Spleen (tissue), 11 donors: ENCODE measurements around the gene ITLN2. TPM values are rescaled to one million over a fixed set of nuclear protein-coding genes. Genes with fewer than 3 reads are reported as not detected.

Source experiments
- DNase-seq: peaks from one replicate; pipeline ENCODE4 v3.0.0-alpha.2; 2020
- H3K27ac ChIP-seq, 8 donors: fragments of 200-600 bp; sonication (generic) in 7 of 8; 1 replicate in 4 of 8; 2 replicates in 4 of 8; pipeline versions ENCODE4 v1.5.0 to v1.8.0; 2016 to 2021; ENCODE audit warnings: inconsistent platforms in 4 of 8, mild to moderate bottlenecking in 4 of 8, moderate library complexity in 1 of 8
- H3K27me3 ChIP-seq, 7 donors: fragments of 200-600 bp; sonication (generic) in 6 of 7; replicated peaks in 1 of 7; 1 replicate in 4 of 7; 2 replicates in 3 of 7; pipeline versions ENCODE4 v1.5.0 to v1.8.0; 2016 to 2021; ENCODE audit warnings: inconsistent platforms in 3 of 7, mild to moderate bottlenecking in 1 of 7
- H3K36me3 ChIP-seq, 6 donors: fragments of 200-600 bp; sonication (generic) in 5 of 6; 1 replicate in 4 of 6; 2 replicates in 2 of 6; pipeline versions ENCODE4 v1.5.0 to v1.8.0; 2016 to 2021; ENCODE audit warnings: inconsistent platforms in 2 of 6
- H3K4me1 ChIP-seq, 6 donors: fragments of 200-600 bp; sonication (generic) in 5 of 6; 1 replicate in 3 of 6; 2 replicates in 3 of 6; pipeline versions ENCODE4 v1.5.0 to v1.8.0; 2016 to 2021; ENCODE audit warnings: inconsistent platforms in 3 of 6
- H3K4me3 ChIP-seq, 8 donors: fragments of 200-600 bp; sonication (generic) in 7 of 8; 1 replicate in 4 of 8; 2 replicates in 4 of 8; pipeline versions ENCODE4 v1.5.0 to v1.8.0; 2016 to 2021; ENCODE audit warnings: inconsistent platforms in 4 of 8, mild to moderate bottlenecking in 4 of 8, moderate library complexity in 2 of 8
- H3K9me3 ChIP-seq, 8 donors: fragments of 200-600 bp; sonication (generic) in 7 of 8; 1 replicate in 4 of 8; 2 replicates in 4 of 8; pipeline versions ENCODE4 v1.5.0 to v1.8.0; 2016 to 2021; ENCODE audit warnings: inconsistent platforms in 4 of 8
- POLR2A ChIP-seq, 3 donors: fragments of 450-650 bp; IDR thresholded peaks; one replicate each; pipeline ENCODE4 v1.5.1; 2017; ENCODE audit warnings: antibody characterized with exemption in 3 of 3, mild to moderate bottlenecking in 1 of 3
- POLR2AphosphoS5 ChIP-seq, 3 donors: sonication (generic); formaldehyde crosslinking; IDR thresholded peaks; one replicate each; pipeline ENCODE4 v1.5.1; 2017; ENCODE audit warnings: antibody characterized with exemption in 3 of 3
- WGBS, 5 donors: extraction: QIAGEN DNeasy Blood & Tissue Kit in 3 of 5; methylation state at CpG; one replicate each; pipeline versions ENCODE4 v1.1.5 to v1.1.7; 2013 to 2018; 5-methylcytosine and 5-hydroxymethylcytosine counted together
- intact Hi-C: fragments of 100-400 bp; cut with DNase I; formaldehyde crosslinking; loops from one replicate; pipeline ENCODE4 v1.15.0; 2023; ENCODE audit warnings: low total_unique reads
- polyA plus RNA-seq, 3 donors: library from polyadenylated mRNA; stranded (reverse); fragments of 200-250 nt; gene quantifications; one replicate each; pipeline ENCODE4 v1.2.1, GENCODE V29; 2013
- total RNA-seq, 7 donors: library from RNA; depleted of rRNA in 3 of 7; stranded (reverse); fragments of >200 nt in 3 of 7; fragmentation: NEBNext Ultra II Directional in 4 of 7; extraction: Animal tissue kit (Norgen Biotek cat#: 25700) in 4 of 7; gene quantifications; one replicate each; pipeline versions ENCODE4 v1.1.0 to v1.2.1, GENCODE V29; 2016 to 2021
- TF ChIP-seq, protein P1 (sequence below), 11 experiments: fragments of 200-600 bp in 7 of 11; fragments of 450-650 bp in 4 of 11; sonication (generic) in 4 of 11; IDR thresholded peaks in 8 of 11; conservative IDR thresholded peaks in 3 of 11; 1 replicate in 7 of 11; 2 replicates in 4 of 11; pipeline versions ENCODE4 v1.4.0 to v1.8.0; 2016 to 2021; ENCODE audit warnings: antibody characterized with exemption in 11 of 11, inconsistent platforms in 4 of 11, mild to moderate bottlenecking in 1 of 11
- donor health status: healthy with polysubstance abuse.
- donor health status: DM: no; HTN: no; CAD: no; lungs with moderate emphysema.
- donor health status: DM: no; HTN: no; CAD: no.
- donor health status: Bipolar disorder and iron deficiency.
- donor health status: healthy.
- donor health status: DM: no; HTN: no; CAD: no.
- donor health status: DM: yes; HTN: yes; CAD: no.

Gene ITLN2
- total and polyA plus RNA-seq, 10 donors, result not detected

- intact Hi-C loops, result no loop called here
These were observed 42.7 kb downstream of the ITLN2 start for GRCh38 chr1:160911925-160912324.

GRCh38 chr1:160911441-160911840, 43.2 kb downstream of the ITLN2 start:
- Histone ChIP-seq H3K9me3 (no peaks in the 10 kb centered on the region), H3K27ac (no peak overlapping the region), H3K36me3 (no peaks in the 10 kb centered on the region), H3K4me3 (no peak overlapping the region), H3K27me3 (peaks cover 0 to 3% (median 0%) of the 10 kb centered on the region in 7 donors), H3K4me1 (no peaks in the 10 kb centered on the region)
- intact Hi-C loops, result no loop called here
- TF ChIP-seq POLR2A (IDR thresholded peaks at IDR 0.05), result no peak
- TF ChIP-seq POLR2AphosphoS5 (IDR thresholded peaks at IDR 0.05), result no peak
- TF ChIP-seq, protein P1, sequence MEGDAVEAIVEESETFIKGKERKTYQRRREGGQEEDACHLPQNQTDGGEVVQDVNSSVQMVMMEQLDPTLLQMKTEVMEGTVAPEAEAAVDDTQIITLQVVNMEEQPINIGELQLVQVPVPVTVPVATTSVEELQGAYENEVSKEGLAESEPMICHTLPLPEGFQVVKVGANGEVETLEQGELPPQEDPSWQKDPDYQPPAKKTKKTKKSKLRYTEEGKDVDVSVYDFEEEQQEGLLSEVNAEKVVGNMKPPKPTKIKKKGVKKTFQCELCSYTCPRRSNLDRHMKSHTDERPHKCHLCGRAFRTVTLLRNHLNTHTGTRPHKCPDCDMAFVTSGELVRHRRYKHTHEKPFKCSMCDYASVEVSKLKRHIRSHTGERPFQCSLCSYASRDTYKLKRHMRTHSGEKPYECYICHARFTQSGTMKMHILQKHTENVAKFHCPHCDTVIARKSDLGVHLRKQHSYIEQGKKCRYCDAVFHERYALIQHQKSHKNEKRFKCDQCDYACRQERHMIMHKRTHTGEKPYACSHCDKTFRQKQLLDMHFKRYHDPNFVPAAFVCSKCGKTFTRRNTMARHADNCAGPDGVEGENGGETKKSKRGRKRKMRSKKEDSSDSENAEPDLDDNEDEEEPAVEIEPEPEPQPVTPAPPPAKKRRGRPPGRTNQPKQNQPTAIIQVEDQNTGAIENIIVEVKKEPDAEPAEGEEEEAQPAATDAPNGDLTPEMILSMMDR (IDR thresholded peaks at IDR 0.05 in 8 of 11, conservative IDR thresholded peaks at IDR 0.05 in 3 of 11), result no peak
- DNase-seq, result no peak
- 73 to 86% (median 83%) methylated on average over 7 of the region's 7 CpGs for WGBS, 5 donors

More at GRCh38 chr1:160911925-160912324, 42.7 kb downstream of the ITLN2 start:
- Histone ChIP-seq H3K27ac (no peak overlapping the region), H3K27me3 (peaks cover 0 to 3% (median 0%) of the 10 kb centered on the region in 7 donors), H3K9me3 (no peaks in the 10 kb centered on the region), H3K4me1 (no peaks in the 10 kb centered on the region), H3K4me3 (no peak overlapping the region), H3K36me3 (no peaks in the 10 kb centered on the region)
- WGBS, 5 donors, result 67 to 83% (median 81%) methylated on average over 2 of the region's 2 CpGs
- DNase-seq, result no peak
- TF ChIP-seq, protein P1 (IDR thresholded peaks at IDR 0.05 in 8 of 11, conservative IDR thresholded peaks at IDR 0.05 in 3 of 11), result no peak
- TF ChIP-seq POLR2A (IDR thresholded peaks at IDR 0.05) (no peak), POLR2AphosphoS5 (IDR thresholded peaks at IDR 0.05) (no peak)

DNA sequence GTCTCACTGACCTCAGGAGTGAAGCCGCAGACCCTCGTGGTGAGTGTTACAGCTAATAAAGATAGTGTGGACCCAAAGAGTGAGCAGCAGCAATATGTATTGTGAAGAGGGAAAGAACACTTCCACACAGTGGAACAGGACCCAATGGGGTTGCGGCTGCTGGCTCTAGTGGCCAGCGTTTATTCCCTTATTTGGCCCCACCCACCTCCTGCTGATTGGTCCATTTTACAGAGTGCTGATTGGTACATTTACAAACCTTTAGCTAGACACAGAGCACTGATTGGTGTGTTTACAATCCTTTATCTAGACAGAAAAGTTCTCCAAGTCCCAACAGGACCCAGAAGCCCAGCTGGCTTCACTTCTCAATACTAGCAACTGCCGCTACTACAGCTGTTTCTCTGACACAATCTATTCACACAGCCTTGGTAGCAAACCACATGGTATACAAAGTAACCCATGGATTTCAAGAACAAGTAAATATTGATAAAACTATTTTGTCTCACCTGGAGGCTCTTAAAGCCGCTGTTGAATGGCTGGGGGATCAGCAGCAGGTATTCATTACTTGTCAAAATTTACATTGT, 44.3 kb downstream of the ITLN2 start:
- Histone ChIP-seq H3K27me3 (no peaks in the 10 kb centered on the region), H3K4me3 (no peak overlapping the region), H3K36me3 (no peaks in the 10 kb centered on the region), H3K27ac (no peak overlapping the region), H3K9me3 (no peaks in the 10 kb centered on the region), H3K4me1 (no peaks in the 10 kb centered on the region)
- no peak for DNase-seq
- WGBS, 5 donors, result 73 to 89% (median 81%) methylated on average over 6 of the region's 6 CpGs
- TF ChIP-seq, protein P1 (IDR thresholded peaks at IDR 0.05 in 8 of 11, conservative IDR thresholded peaks at IDR 0.05 in 3 of 11), result no peak
- no peak for TF ChIP-seq POLR2AphosphoS5 (IDR thresholded peaks at IDR 0.05)
- no peak for TF ChIP-seq POLR2A (IDR thresholded peaks at IDR 0.05)
- intact Hi-C loops, result no loop called here

GRCh38 chr1:160907976-160908375, 46.6 kb downstream of the ITLN2 start:
- TF ChIP-seq POLR2A (IDR thresholded peaks at IDR 0.05) (no peak), POLR2AphosphoS5 (IDR thresholded peaks at IDR 0.05) (no peak)
- TF ChIP-seq, protein P1 (IDR thresholded peaks at IDR 0.05 in 8 of 11, conservative IDR thresholded peaks at IDR 0.05 in 3 of 11), result no peak
- H3K4me1 ChIP-seq, result no peaks in the 10 kb centered on the region
- no peaks in the 10 kb centered on the region for H3K36me3 ChIP-seq
- no peak overlapping the region for H3K27ac ChIP-seq
- H3K27me3 ChIP-seq, result no peaks in the 10 kb centered on the region
- no peak for DNase-seq
- no peaks in the 10 kb centered on the region for H3K9me3 ChIP-seq
- intact Hi-C loops, result no loop called here
- H3K4me3 ChIP-seq, result no peak overlapping the region
- WGBS, 5 donors, result 80 to 91% (median 86%) methylated on average over 7 of the region's 7 CpGs
